T-cell (primary cell): ENCODE results near the gene CHI3L1. TPM values are rescaled to one million over a fixed set of nuclear protein-coding genes. Genes with fewer than 3 reads are reported as not detected.
"Not testable (repeated sequence)": the region's sequence is repeated elsewhere in the genome, so short reads cannot be mapped to it uniquely, and the experiment has no call there.

ENCODE experiments used
- ATAC-seq, 4 experiments: fragments of 200-7000 bp in 3 of 4; fragments of 150-1000 bp in 1 of 4; cut with Tn5 transposase; replicated peaks in 1 of 4; 1 replicate in 3 of 4; 2 replicates in 1 of 4; pipeline ENCODE4 v1.10.0; 2021; ENCODE audit warnings: moderate library complexity in 3 of 4, mild to moderate bottlenecking in 2 of 4, moderate number of reproducible peaks in 1 of 4
- CTCF ChIA-PET, 2 donors: fragments of 300-600 bp; sonication (Branson Sonifier 250); formaldehyde crosslinking; loops; one replicate each; lab custom pipeline; 2022; ENCODE audit warnings: antibody characterized with exemption in 2 of 2; lab: Charles Lee
- POLR2A ChIA-PET, 2 donors: fragments of 300-600 bp; sonication (Branson Sonifier 250); formaldehyde crosslinking; loops; one replicate each; lab custom pipeline; 2022; ENCODE audit warnings: antibody characterized with exemption in 2 of 2; lab: Charles Lee
- DNase-seq, 35 experiments: peaks; one replicate each; pipeline versions ENCODE4 v3.0.0 to v3.0.0-alpha.2; 2013 to 2023
- H3K27ac ChIP-seq: one replicate; pipeline ENCODE4 v1.5.1; 2013; ENCODE audit warnings: low read length
- H3K27me3 ChIP-seq, 2 experiments: replicated peaks in 1 of 2; 1 replicate in 1 of 2; 2 replicates in 1 of 2; pipeline versions ENCODE4 v1.6.1 to v1.7.0; 2013; ENCODE audit warnings: low read length in 1 of 2, mixed read lengths in 1 of 2; ENCODE audit not compliant: control insufficient read depth in 2 of 2, insufficient read depth in 2 of 2; ENCODE audit errors: extremely low read depth in 1 of 2
- H3K36me3 ChIP-seq, 2 donors: 1 replicate in 1 of 2; 2 replicates in 1 of 2; pipeline versions ENCODE4 v1.6.1 to v1.7.0; 2013; ENCODE audit warnings: low read length in 1 of 2; ENCODE audit not compliant: control insufficient read depth in 2 of 2, insufficient read depth in 1 of 2; ENCODE audit errors: extremely low read depth in 1 of 2
- H3K4me1 ChIP-seq, 2 experiments: 1 replicate in 1 of 2; 2 replicates in 1 of 2; pipeline versions ENCODE4 v1.6.1 to v1.7.0; 2013; ENCODE audit warnings: low read length in 2 of 2, mixed read lengths in 1 of 2; ENCODE audit not compliant: insufficient read depth in 2 of 2, control insufficient read depth in 1 of 2; ENCODE audit errors: extremely low read depth in 1 of 2
- H3K4me3 ChIP-seq, 2 donors: 1 replicate in 1 of 2; 2 replicates in 1 of 2; pipeline versions ENCODE4 v1.5.1 to v1.7.0; 2013; ENCODE audit warnings: mild to moderate bottlenecking in 2 of 2, low read length in 1 of 2, moderate library complexity in 1 of 2; ENCODE audit not compliant: control insufficient read depth in 1 of 2; ENCODE audit errors: extremely low read depth in 1 of 2
- H3K9me3 ChIP-seq: 2 replicates; pipeline ENCODE4 v1.7.0; 2013
- H3K27ac Mint-ChIP-seq, 2 donors: one replicate each; pipeline ENCODE4 v1.8.0; 2020 to 2021; ENCODE audit warnings: mild to moderate bottlenecking in 2 of 2, mixed read lengths in 2 of 2
- H3K27me3 Mint-ChIP-seq, 2 donors: one replicate each; pipeline ENCODE4 v1.8.0; 2021 to 2022; ENCODE audit warnings: mixed read lengths in 2 of 2
- H3K36me3 Mint-ChIP-seq: one replicate; pipeline ENCODE4 v1.8.0; 2021; ENCODE audit warnings: mixed read lengths
- H3K4me1 Mint-ChIP-seq, 3 donors: one replicate each; pipeline ENCODE4 v1.8.0; 2020 to 2022; ENCODE audit warnings: mixed read lengths in 3 of 3, mild to moderate bottlenecking in 1 of 3
- H3K4me3 Mint-ChIP-seq, 3 donors: one replicate each; pipeline ENCODE4 v1.8.0; 2020 to 2022; ENCODE audit warnings: mild to moderate bottlenecking in 3 of 3, mixed read lengths in 3 of 3, moderate library complexity in 3 of 3
- H3K9me3 Mint-ChIP-seq, 3 donors: one replicate each; pipeline ENCODE4 v1.8.0; 2020 to 2022; ENCODE audit warnings: mixed read lengths in 3 of 3
- WGBS: methylation state at CpG from one replicate; pipeline ENCODE4 v1.1.5; 2013; ENCODE audit warnings: missing lambda C conversion rate; ENCODE audit not compliant: insufficient coverage; 5-methylcytosine and 5-hydroxymethylcytosine counted together
- total RNA-seq, 35 experiments: library from RNA in 6 of 35; stranded (reverse) in 6 of 35; fragments of 120-200 nt in 1 of 35; gene quantifications; one replicate each; pipeline versions ENCODE4 v1.2.1 to v1.2.4 and lab custom pipeline; 2013 to 2026

Gene CHI3L1
- total RNA-seq (under 1 TPM in 2 of 5 donors, not detected in 3; 0.20 to 0.30 TPM), total RNA-seq (lab: John Stamatoyannopoulos, UW) (0 to 12.4 (median 0) reads per million in 29 experiments)
- total RNA-seq (2013): not detected

DNA sequence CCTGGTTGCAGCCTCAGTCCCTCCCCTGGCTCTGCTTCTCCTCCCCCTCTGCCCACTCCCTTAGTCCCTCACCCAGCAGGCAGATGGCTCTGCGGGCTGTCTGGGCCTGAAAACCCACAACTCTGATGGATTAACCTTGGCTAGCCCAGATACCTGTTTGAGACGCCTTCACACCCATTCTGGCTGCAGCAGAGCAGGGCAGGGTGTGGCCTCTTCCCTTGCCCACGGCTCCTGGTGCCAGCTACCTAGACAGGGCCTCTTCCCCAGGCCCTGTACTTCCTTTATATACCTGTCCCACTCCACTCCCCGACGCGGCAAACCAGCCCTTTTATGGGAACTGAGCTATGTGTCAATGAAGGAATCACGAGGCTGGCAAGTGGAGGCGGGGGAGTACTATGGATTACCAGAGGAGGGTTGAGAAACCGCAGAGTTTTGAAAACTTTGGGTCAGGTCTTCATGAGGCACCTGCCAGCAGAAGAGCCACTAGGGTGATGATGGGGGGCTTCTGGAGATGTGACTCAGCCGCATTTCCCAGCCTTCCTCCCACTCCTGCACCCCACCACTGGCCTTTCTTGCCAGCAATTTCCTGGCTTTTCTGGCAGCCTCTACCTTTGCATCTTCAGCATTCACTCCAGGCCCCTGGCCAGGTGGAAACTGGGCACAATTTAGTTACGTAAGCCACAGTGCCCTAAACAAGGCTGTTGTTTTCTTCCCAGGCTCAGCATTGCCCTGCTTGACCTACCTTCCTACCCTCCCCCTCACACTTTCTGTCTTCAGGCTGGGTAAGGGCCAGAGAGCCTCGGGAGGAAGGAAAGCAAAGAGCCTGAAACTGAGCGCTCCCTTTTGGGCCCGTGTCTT is at the start of gene CHI3L1:
Gene CHI3L1 (minus strand): TSS at position 259 of the 858 bp plus-strand sequence. CDS start 81 bp downstream, at position 178.
- Histone ChIP-seq H3K4me1 (no peaks in the 10 kb centered on the region), H3K27ac (no peak within 1 kb of the TSS), H3K27me3 (peaks cover 0 to 13% of the 10 kb centered on the region in 2 experiments), H3K4me3 (no peak within 1 kb of the TSS), H3K9me3 (no peaks in the 10 kb centered on the region), H3K36me3 (no peaks in the 10 kb centered on the region)
- ATAC-seq (no peak), DNase-seq (no peak)
- peaks cover 4% of the 10 kb centered on the region in 2 donors for H3K27me3 Mint-ChIP-seq
- ChIA-PET CTCF (no interaction called here), POLR2A (no interaction called here)
- WGBS: 33% methylated on average over 3 of the region's 14 CpGs
- peaks cover 0 to 3% (median 0%) of the 10 kb centered on the region in 3 donors for H3K4me1 Mint-ChIP-seq
- H3K4me3 Mint-ChIP-seq: no peak within 1 kb of the TSS
- H3K36me3 Mint-ChIP-seq: no peaks in the 10 kb centered on the region
- no peak within 1 kb of the TSS for H3K27ac Mint-ChIP-seq
- no peaks in the 10 kb centered on the region for H3K9me3 Mint-ChIP-seq

DNA sequence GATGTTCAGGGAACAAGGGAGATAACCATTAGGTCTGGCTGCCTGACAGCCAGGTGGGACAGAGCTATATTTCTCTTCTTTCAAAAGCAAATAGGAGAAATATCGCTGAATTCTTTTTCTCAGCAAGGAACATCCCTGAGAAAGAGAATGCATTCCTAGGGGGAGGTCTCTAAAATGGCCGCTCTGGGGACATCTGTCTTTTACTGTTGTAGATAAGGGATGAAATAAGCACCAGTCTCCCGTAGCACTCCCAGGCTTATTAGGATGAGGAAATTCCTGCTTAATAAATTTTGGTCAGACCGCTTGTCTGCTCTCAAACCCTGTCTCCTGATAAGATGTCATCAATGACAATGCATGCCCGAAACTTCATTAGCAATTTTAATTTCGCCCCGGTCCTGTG is 48.4 kb upstream of the CHI3L1 start:
- H3K27ac Mint-ChIP-seq, DNase-seq, H3K4me3 Mint-ChIP-seq, H3K36me3 Mint-ChIP-seq, H3K9me3 ChIP-seq, CTCF ChIA-PET, ATAC-seq, H3K27ac ChIP-seq, H3K4me1 Mint-ChIP-seq, POLR2A ChIA-PET, H3K4me1 ChIP-seq, H3K36me3 ChIP-seq, H3K4me3 ChIP-seq: not testable (repeated sequence)
- Mint-ChIP-seq H3K27me3 (peaks cover 20 to 38% of the 10 kb centered on the region in 2 donors), H3K9me3 (peaks cover 14 to 34% (median 20%) of the 10 kb centered on the region in 3 donors)
- no CpG with 5 or more reads among the region's 7 CpGs for WGBS
- peaks cover 0 to 40% of the 10 kb centered on the region in 2 experiments for H3K27me3 ChIP-seq

DNA sequence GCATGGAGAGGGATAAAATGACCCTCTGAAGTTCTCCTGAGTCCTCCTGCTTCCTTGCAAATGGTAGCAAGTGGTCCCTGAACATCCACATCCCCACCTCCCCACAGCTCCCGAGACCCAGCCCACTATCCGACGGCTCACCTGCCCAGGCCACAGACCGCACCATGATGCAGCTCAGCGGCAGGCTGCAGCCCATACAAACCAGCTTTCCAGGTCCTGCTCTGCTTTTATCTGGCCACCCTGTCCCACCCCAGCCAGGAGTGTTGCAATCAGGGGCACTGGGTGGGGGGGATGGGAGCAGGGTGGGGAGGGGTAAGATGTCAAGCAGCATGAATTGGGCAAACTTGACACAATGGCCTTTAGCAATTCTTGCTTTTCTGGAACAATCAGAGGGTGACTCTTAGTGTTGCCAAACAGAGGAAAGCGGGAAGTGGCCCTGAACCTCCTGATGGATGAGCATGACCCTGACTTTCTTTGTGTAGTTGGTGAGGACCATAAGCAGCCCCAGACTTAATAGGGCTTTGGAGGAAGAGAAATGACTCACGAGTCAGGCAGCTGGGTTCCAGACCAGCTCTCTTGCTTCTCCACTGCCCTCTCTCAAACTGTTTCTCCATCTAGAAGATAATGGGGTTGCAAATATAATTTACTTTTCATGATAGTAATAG is 43.1 kb upstream of the CHI3L1 start, which contains the start of gene CHIT1:
Gene CHIT1 (minus strand): TSS at position 203 of the 665 bp plus-strand sequence. CDS start 37 bp downstream, at position 166.
- peaks cover 6 to 12% (median 9%) of the 10 kb centered on the region in 3 donors for H3K9me3 Mint-ChIP-seq
- ATAC-seq (no peak), DNase-seq (no peak)
- peaks cover 0 to 59% of the 10 kb centered on the region in 2 experiments for H3K27me3 ChIP-seq
- ChIA-PET POLR2A (no interaction called here), CTCF (no interaction called here)
- no peaks in the 10 kb centered on the region for H3K4me1 Mint-ChIP-seq
- H3K27ac Mint-ChIP-seq: no peak within 1 kb of the TSS
- no peaks in the 10 kb centered on the region for H3K36me3 ChIP-seq
- no peaks in the 10 kb centered on the region for H3K9me3 ChIP-seq
- WGBS: no CpG with 5 or more reads among the region's 7 CpGs
- peaks cover 8% of the 10 kb centered on the region for H3K36me3 Mint-ChIP-seq
- H3K4me3 Mint-ChIP-seq: no peak within 1 kb of the TSS
- peaks cover 17 to 42% of the 10 kb centered on the region in 2 donors for H3K27me3 Mint-ChIP-seq
- H3K4me3 ChIP-seq: no peak within 1 kb of the TSS
- H3K4me1 ChIP-seq: no peaks in the 10 kb centered on the region
- no peak within 1 kb of the TSS for H3K27ac ChIP-seq

DNA sequence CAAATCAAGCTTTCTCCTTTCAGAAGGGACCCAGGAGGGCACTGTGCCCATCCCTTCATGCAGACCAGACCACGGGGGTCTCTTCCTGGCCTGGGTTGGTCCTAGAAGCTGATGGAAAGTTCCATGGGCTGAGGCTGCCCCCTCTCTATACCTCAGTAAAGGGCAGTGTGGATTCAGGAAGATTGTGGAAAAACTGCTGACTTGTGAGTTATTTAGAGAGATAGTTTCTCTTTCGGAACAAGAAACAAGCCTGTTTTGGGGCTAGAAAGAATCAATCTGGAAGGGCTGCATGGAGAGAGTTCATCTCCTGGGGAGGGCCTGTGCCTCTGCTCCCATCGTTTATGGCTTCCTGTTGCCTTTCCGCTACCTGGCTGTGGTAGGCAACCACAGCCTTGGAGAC is 42.2 kb upstream of the CHI3L1 start:
- H3K36me3 Mint-ChIP-seq: peaks cover under 1% of the 10 kb centered on the region
- H3K27me3 Mint-ChIP-seq: peaks cover 17 to 42% of the 10 kb centered on the region in 2 donors
- no peak overlapping the region for H3K27ac Mint-ChIP-seq
- no peak overlapping the region for H3K27ac ChIP-seq
- ChIA-PET CTCF (no interaction called here), POLR2A (no interaction called here)
- H3K27me3 ChIP-seq: peaks cover 0 to 57% of the 10 kb centered on the region in 2 experiments
- H3K9me3 Mint-ChIP-seq: peaks cover 1 to 3% (median 1%) of the 10 kb centered on the region in 3 donors
- H3K4me1 ChIP-seq: no peaks in the 10 kb centered on the region
- H3K36me3 ChIP-seq: no peaks in the 10 kb centered on the region
- WGBS: 66% methylated on average over 3 of the region's 4 CpGs
- no peak overlapping the region for H3K4me3 Mint-ChIP-seq
- H3K4me1 Mint-ChIP-seq: no peaks in the 10 kb centered on the region
- H3K9me3 ChIP-seq: no peaks in the 10 kb centered on the region
- DNase-seq (no peak), ATAC-seq (no peak)
- H3K4me3 ChIP-seq: no peak overlapping the region

DNA sequence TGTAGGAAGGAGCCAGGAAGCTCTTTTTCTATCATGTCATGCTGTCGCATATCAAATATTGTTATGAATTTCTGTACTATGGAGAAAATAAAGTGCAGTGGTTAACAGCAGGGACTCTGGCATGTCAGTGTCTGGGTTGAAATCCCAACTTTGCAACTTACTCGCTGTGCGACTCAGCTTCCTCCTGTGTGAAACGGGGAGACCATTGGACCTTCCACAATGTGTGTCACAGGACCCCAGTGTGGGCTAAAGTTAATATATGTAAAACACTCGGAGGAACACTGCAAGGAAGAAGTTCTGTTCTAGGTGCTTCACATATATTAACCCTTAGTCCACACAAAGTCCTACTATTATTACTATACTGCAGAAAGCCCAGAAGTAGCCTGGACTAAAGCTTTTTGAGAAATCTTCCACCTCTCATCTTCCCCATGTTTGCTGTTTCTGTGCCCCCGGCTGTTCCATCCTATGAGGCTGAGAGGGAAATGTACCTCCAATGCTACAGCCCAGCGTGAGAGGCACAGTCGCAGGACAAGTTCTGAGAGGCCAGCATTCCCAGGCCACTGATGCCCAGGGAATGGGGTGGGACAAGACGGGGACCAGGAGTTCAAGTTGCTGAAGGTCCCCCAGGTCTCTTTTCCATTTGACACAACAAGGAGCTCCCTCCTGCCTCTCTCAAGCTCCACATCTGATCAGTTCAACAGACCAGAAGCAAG is 41.0 kb upstream of the CHI3L1 start:
- no peak for DNase-seq
- POLR2A ChIA-PET: no interaction called here
- WGBS: 100% methylated on average over 4 of the region's 9 CpGs
- Histone ChIP-seq H3K36me3 (no peaks in the 10 kb centered on the region), H3K9me3 (no peaks in the 10 kb centered on the region), H3K4me1 (no peaks in the 10 kb centered on the region), H3K27me3 (peaks cover 0 to 56% of the 10 kb centered on the region in 2 experiments), H3K4me3 (no peak overlapping the region), H3K27ac (no peak overlapping the region)
- Mint-ChIP-seq H3K4me1 (no peaks in the 10 kb centered on the region), H3K27me3 (peaks cover 12 to 36% of the 10 kb centered on the region in 2 donors), H3K36me3 (no peaks in the 10 kb centered on the region), H3K27ac (no peak overlapping the region), H3K4me3 (no peak overlapping the region), H3K9me3 (no peaks in the 10 kb centered on the region)
- ATAC-seq: no peak
- CTCF ChIA-PET: no interaction called here

DNA sequence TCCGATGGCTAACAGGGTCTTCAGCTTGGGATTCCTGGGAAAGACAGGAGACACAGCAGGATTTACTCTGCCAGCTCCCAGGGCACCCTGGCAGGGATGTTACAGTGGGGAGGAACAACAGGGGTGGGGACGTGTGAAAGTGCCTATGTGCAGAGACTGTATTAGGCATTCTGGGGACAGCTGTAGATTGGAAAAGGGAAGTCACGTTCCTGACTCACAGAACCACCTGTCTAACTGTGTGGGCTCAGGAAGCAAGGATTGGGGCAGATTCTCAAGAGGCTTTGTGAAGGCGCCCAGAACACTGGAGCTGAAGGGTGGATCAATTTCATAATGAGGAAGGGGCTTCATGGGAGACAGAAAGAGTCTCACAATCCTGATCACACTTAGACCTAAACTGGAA is 38.6 kb upstream of the CHI3L1 start:
- H3K9me3 ChIP-seq: no peaks in the 10 kb centered on the region
- CTCF ChIA-PET: interaction anchor here in 1 of 2 donors (0.6 kb wide), 1 partner anchor 166 kb away, joined by 3 read pairs; no protein-coding TSS in a partner anchor
- no peaks in the 10 kb centered on the region for H3K4me1 ChIP-seq
- Mint-ChIP-seq H3K9me3 (no peaks in the 10 kb centered on the region), H3K4me3 (no peak overlapping the region), H3K27ac (no peak overlapping the region), H3K36me3 (no peaks in the 10 kb centered on the region), H3K4me1 (no peaks in the 10 kb centered on the region), H3K27me3 (peaks cover 5 to 17% of the 10 kb centered on the region in 2 donors)
- H3K4me3 ChIP-seq: no peak overlapping the region
- H3K27me3 ChIP-seq: peaks cover 0 to 42% of the 10 kb centered on the region in 2 experiments
- DNase-seq: no peak
- POLR2A ChIA-PET: no interaction called here
- no peak overlapping the region for H3K27ac ChIP-seq
- no peaks in the 10 kb centered on the region for H3K36me3 ChIP-seq
- ATAC-seq: no peak
- 33% methylated on average over 3 of the region's 4 CpGs for WGBS
